AML-193 (cell line): ENCODE measurements around the gene NCF1.
"Not testable (repeated sequence)": the region's sequence is repeated elsewhere in the genome, so short reads cannot be mapped to it uniquely, and the experiment has no call there.

Source experiments
- DNase-seq, 2 experiments: peaks; one replicate each; lab custom pipeline; 2025; lab: John Stamatoyannopoulos, UW

The NCF1 gene

DNA sequence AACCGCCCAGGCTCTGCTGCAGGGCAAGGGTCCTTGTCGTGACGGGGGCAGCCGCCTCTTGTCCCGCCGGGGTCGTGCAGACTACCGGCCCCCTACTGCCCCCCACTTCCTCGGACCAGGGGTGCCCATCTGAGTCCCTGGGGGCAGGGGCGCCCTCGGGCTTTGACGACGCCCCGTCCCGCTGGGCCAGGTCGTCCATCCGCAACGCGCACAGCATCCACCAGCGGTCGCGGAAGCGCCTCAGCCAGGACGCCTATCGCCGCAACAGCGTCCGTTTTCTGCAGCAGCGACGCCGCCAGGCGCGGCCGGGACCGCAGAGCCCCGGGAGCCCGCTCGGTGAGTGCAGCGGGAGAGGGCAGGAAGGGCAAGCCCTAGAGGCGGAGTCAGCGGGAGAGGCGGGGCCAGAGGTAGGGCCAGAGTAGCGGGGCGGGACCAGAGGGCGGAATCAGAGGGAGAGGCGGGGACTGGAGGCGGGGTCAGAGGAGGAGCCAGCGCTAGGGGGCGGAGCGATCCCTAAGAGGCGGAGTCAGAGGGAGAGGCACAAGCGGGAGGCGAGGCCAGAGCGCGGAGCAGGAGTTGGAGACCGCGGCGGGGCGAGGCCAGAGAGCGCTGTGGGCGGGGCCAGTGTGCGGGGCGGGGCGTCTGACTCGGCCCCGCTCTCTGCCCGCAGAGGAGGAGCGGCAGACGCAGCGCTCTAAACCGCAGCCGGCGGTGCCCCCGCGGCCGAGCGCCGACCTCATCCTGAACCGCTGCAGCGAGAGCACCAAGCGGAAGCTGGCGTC is 14.7 kb downstream of the NCF1 start:
- peak; percentile 53 to 72 for DNase-seq

DNA sequence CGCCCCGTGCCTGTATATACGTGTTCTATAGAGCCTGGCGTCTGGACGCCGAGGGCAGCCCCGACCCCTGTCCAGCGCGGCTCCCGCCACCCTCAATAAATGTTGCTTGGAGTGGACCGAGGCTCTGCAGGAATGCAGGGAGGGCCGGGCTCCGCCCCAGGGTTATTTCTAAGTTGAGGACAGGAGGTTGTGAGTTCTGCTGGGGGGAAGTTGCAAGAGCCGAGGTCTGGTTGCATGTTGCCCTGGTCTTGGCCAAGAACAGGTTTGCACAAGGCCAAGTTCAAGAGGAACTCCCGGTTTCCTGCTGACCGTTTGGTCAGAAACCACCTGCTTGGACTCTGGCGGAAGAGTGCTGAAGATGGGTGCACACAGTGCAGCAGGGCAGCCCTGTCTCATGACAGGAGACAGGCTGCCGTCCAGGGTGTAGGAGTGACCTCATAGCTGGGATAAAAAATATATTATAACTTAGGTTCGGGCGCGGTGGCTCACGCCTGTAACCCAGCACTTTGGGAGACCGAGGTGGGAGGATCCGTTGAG is 15.5 kb downstream of the NCF1 start:
- not testable (repeated sequence) for DNase-seq

GRCh38 chr7:74797848-74798622 is 24.2 kb downstream of the NCF1 start:
- not testable (repeated sequence) for DNase-seq

- DNase-seq, result not testable (repeated sequence)
Observed at GRCh38 chr7:74798644-74799043, 24.8 kb downstream of the NCF1 start.

DNA sequence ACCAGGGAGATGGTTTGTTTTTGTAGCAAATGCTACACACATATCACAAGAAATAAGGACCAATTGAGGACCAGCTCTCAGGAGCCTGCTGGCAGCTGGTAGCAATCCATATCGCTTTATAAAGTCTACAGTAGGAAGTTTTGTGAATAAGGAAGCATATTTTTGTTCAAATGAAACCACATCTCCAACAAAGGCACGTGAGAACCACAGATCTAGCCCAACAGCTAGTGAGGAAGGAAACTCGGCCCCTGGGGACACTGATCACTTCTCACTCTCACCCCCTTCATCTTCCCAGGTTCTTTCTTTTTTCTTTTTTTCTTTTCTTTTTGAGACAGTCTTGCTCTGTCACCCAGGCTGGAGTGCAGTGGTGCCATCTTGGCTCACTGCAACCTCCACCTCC is 42.1 kb downstream of the NCF1 start:
- DNase-seq, result not testable (repeated sequence)

GRCh38 chr7:74820146-74820805 is 46.5 kb downstream of the NCF1 start:
- DNase-seq, result not testable (repeated sequence)

GRCh38 chr7:74821259-74821658 is 47.4 kb downstream of the NCF1 start:
- not testable (repeated sequence) for DNase-seq

DNA sequence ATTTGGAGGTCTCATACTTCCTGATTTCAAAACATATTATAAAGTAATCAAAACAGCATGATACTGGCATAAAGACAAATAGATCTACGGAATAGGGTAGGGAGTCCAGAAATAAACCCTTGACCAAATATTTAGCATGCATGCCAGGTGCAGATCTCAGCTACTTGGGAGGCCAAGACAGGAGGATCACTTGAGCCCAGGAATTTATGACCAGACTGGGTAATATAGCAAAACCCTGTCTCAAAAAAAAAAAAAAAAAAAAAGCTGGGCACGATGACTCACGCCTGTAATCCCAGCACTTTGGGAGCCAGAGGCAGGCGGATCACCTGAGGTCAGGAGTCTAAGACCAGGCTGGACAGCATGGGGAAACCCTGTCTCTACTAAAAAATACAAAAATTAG is 56.1 kb downstream of the NCF1 start:
- DNase-seq, result not testable (repeated sequence)

- DNase-seq, result not testable (repeated sequence)
Observed at GRCh38 chr7:74830411-74830810, 56.6 kb downstream of the NCF1 start.
